IPS-20b (cell line): ENCODE results near the gene IKZF1.

Source experiments
- H3K27ac ChIP-seq: one replicate; pipeline ENCODE4 v1.5.1; 2013; ENCODE audit warnings: low read length
- H3K27me3 ChIP-seq: 2 replicates; pipeline ENCODE4 v1.6.1; 2013; ENCODE audit warnings: mild to moderate bottlenecking, low read length, inconsistent platforms; ENCODE audit not compliant: insufficient read depth
- H3K36me3 ChIP-seq: 2 replicates; pipeline ENCODE4 v1.6.1; 2013; ENCODE audit warnings: low read depth, mild to moderate bottlenecking, inconsistent platforms, low read length, moderate library complexity; ENCODE audit not compliant: insufficient read depth
- H3K4me1 ChIP-seq: 2 replicates; pipeline ENCODE4 v1.6.1; 2013; ENCODE audit warnings: mild to moderate bottlenecking, control low read depth, inconsistent platforms, low read length, moderate library complexity; ENCODE audit not compliant: insufficient read depth
- H3K4me3 ChIP-seq: 2 replicates; pipeline ENCODE4 v1.5.1; 2013; ENCODE audit warnings: mild to moderate bottlenecking, low read length, inconsistent platforms
- H3K9ac ChIP-seq: 2 replicates; pipeline ENCODE4 v1.6.1; 2013; ENCODE audit warnings: low read depth, mild to moderate bottlenecking, inconsistent platforms, low read length, moderate library complexity
- H3K9me3 ChIP-seq: 2 replicates; pipeline ENCODE4 v1.6.1; 2013; ENCODE audit warnings: mild to moderate bottlenecking, low read depth, low read length, inconsistent platforms; ENCODE audit not compliant: insufficient read depth

Gene IKZF1

GRCh38 chr7:50363327-50364060 lies 59.0 kb downstream of the IKZF1 start:
- no peak overlapping the region for H3K9ac ChIP-seq
- H3K4me1 ChIP-seq: no peaks in the 10 kb centered on the region
- H3K9me3 ChIP-seq: no peaks in the 10 kb centered on the region
- H3K27ac ChIP-seq: no peak overlapping the region
- no peaks in the 10 kb centered on the region for H3K36me3 ChIP-seq
- H3K4me3 ChIP-seq: no peak overlapping the region
- H3K27me3 ChIP-seq: no peaks in the 10 kb centered on the region

GRCh38 chr7:50364645-50365044 lies 60.1 kb downstream of the IKZF1 start:
- H3K9ac ChIP-seq: no peak overlapping the region
- no peaks in the 10 kb centered on the region for H3K27me3 ChIP-seq
- H3K4me3 ChIP-seq: no peak overlapping the region
- H3K36me3 ChIP-seq: no peaks in the 10 kb centered on the region
- no peaks in the 10 kb centered on the region for H3K9me3 ChIP-seq
- H3K4me1 ChIP-seq: no peaks in the 10 kb centered on the region
- H3K27ac ChIP-seq: no peak overlapping the region

DNA sequence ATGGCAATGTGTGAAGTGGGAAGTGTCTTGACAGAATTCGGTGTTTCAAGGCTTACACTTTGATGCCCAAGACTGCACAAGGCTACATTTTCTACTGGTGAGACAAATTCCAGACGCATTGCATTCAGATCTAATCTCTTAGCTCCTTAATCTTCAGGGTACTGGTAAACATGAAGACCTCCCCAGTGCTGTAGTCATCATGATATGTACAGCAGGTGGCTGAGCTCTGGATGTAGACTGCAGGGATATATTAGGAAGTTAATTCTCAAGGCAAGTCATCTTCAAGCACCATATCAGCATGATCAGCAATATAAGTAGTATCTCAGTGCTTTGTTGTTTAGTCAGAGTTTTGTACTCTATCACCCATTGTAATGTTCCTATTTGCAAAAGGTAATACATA lies 61.8 kb downstream of the IKZF1 start:
- Histone ChIP-seq H3K9ac (no peak overlapping the region), H3K27ac (no peak overlapping the region), H3K4me3 (no peak overlapping the region), H3K9me3 (no peaks in the 10 kb centered on the region), H3K27me3 (no peaks in the 10 kb centered on the region), H3K36me3 (no peaks in the 10 kb centered on the region), H3K4me1 (no peaks in the 10 kb centered on the region)

DNA sequence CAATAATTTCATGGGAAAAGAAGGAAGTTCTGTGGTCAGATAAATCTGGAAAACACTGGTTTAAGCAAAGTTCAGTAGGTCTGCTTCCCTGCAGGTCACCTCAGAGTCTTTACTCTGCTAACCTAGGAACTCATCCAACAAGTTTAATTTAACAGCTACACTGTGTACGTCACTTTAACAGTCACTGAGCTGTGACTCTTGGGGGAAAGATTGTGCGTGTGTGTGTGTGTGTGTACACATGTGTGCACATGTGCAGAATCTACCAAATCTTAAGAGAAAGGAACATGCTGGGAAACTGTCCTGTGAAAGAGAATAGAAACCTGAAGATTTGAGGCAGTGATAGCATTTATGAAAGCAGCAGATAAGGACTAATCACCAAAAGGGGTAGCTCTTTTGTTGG lies 62.6 kb downstream of the IKZF1 start:
- no peak overlapping the region for H3K27ac ChIP-seq
- H3K4me1 ChIP-seq: no peaks in the 10 kb centered on the region
- H3K9me3 ChIP-seq: no peaks in the 10 kb centered on the region
- no peak overlapping the region for H3K9ac ChIP-seq
- no peak overlapping the region for H3K4me3 ChIP-seq
- H3K36me3 ChIP-seq: no peaks in the 10 kb centered on the region
- H3K27me3 ChIP-seq: no peaks in the 10 kb centered on the region

DNA sequence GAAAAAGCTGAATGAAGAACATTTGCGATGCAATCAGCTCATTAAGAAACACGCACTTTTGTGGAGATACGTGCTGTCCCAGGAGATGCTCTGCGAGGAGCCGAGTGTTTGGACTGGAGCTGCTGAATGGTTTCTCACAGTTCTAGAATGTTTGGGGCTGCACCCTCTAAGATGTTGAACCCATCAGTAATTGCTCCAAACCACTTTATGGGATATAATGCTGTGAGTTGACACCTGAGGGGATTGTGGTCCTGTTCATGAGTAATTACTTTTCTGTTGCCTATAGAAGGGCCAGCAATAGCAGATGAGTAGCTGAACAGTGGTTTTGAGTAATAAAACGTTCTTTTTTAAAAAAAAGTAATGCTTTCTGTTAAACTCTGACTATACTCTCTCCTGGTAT lies 63.1 kb downstream of the IKZF1 start:
- Histone ChIP-seq H3K9me3 (no peaks in the 10 kb centered on the region), H3K4me1 (no peaks in the 10 kb centered on the region), H3K4me3 (no peak overlapping the region), H3K27me3 (no peaks in the 10 kb centered on the region), H3K36me3 (no peaks in the 10 kb centered on the region), H3K9ac (no peak overlapping the region), H3K27ac (no peak overlapping the region)

- Histone ChIP-seq H3K36me3 (no peaks in the 10 kb centered on the region), H3K9me3 (no peaks in the 10 kb centered on the region), H3K9ac (no peak overlapping the region), H3K4me3 (no peak overlapping the region), H3K4me1 (no peaks in the 10 kb centered on the region), H3K27ac (no peak overlapping the region), H3K27me3 (no peaks in the 10 kb centered on the region)
Measured at GRCh38 chr7:50368366-50368765, 63.9 kb downstream of the IKZF1 start.

GRCh38 chr7:50369143-50370026 lies 64.9 kb downstream of the IKZF1 start:
- Histone ChIP-seq H3K9me3 (no peaks in the 10 kb centered on the region), H3K9ac (no peak overlapping the region), H3K36me3 (no peaks in the 10 kb centered on the region), H3K4me1 (no peaks in the 10 kb centered on the region), H3K27ac (no peak overlapping the region), H3K27me3 (no peaks in the 10 kb centered on the region), H3K4me3 (no peak overlapping the region)

GRCh38 chr7:50370884-50371283 lies 66.4 kb downstream of the IKZF1 start:
- Histone ChIP-seq H3K27ac (no peak overlapping the region), H3K4me1 (no peaks in the 10 kb centered on the region), H3K9ac (no peak overlapping the region), H3K9me3 (no peaks in the 10 kb centered on the region), H3K27me3 (no peaks in the 10 kb centered on the region), H3K4me3 (no peak overlapping the region), H3K36me3 (no peaks in the 10 kb centered on the region)

- H3K4me3 ChIP-seq: no peak overlapping the region
- H3K9me3 ChIP-seq: no peaks in the 10 kb centered on the region
- H3K9ac ChIP-seq: no peak overlapping the region
- no peak overlapping the region for H3K27ac ChIP-seq
- no peaks in the 10 kb centered on the region for H3K27me3 ChIP-seq
- no peaks in the 10 kb centered on the region for H3K4me1 ChIP-seq
- H3K36me3 ChIP-seq: no peaks in the 10 kb centered on the region
Measured at GRCh38 chr7:50371551-50372021, 67.1 kb downstream of the IKZF1 start.

GRCh38 chr7:50372923-50373322 lies 68.4 kb downstream of the IKZF1 start:
- no peak overlapping the region for H3K4me3 ChIP-seq
- H3K4me1 ChIP-seq: peaks cover 4% of the 10 kb centered on the region; the same call in 1 of the 2 replicates
- no peaks in the 10 kb centered on the region for H3K36me3 ChIP-seq
- H3K27me3 ChIP-seq: no peaks in the 10 kb centered on the region
- H3K27ac ChIP-seq: no peak overlapping the region
- no peaks in the 10 kb centered on the region for H3K9me3 ChIP-seq
- no peak overlapping the region for H3K9ac ChIP-seq

GRCh38 chr7:50376056-50376820 lies 71.7 kb downstream of the IKZF1 start:
- Histone ChIP-seq H3K4me1 (peaks cover 31% of the 10 kb centered on the region), H3K9me3 (no peaks in the 10 kb centered on the region), H3K36me3 (no peaks in the 10 kb centered on the region), H3K4me3 (no peak overlapping the region), H3K9ac (no peak overlapping the region), H3K27me3 (no peaks in the 10 kb centered on the region), H3K27ac (no peak overlapping the region)
